ENCODE results near the gene PCSK4. TPM values are rescaled to one million over a fixed set of nuclear protein-coding genes. Genes with fewer than 3 reads are reported as not detected.

PCSK4 gene
- total RNA-seq, 2 experiments from 2014 or later = 8.3 to 13.0 TPM

GRCh38 chr19:1452802-1453524 is 37.2 kb downstream of the PCSK4 start:
- Histone ChIP-seq H3K4me1 (ENCODE audit: insufficient read depth, low read length, poor library complexity, severe bottlenecking) (peaks cover 40% of the 10 kb centered on the region), H3K4me3 (ENCODE audit: low read depth, low read length, poor library complexity, severe bottlenecking) (no peak overlapping the region), H3K4me2 (ENCODE audit: low read length) (no peak overlapping the region), H3K27ac (ENCODE audit: low read depth, low read length, poor library complexity, severe bottlenecking) (no peak overlapping the region), H3K9me3 (ENCODE audit: low read length) (no peaks in the 10 kb centered on the region), H3K79me2 (ENCODE audit: insufficient read depth, low read depth, low read length) (no peaks in the 10 kb centered on the region), H2AFZ (ENCODE audit: low read length) (no peak overlapping the region), H3K9me2 (ENCODE audit: insufficient read depth, low read length) (no peaks in the 10 kb centered on the region), H3K36me3 (ENCODE audit: insufficient read depth, low read length) (no peaks in the 10 kb centered on the region), H4K20me1 (ENCODE audit: insufficient read depth, low read length) (no peaks in the 10 kb centered on the region)
- no peak for DNase-seq (ENCODE audit: low spot score)
- no TSS peak for BruUV-seq (replicated peaks)
- POLR2A ChIA-PET = interaction anchor here (1.1 kb wide), 1 partner anchor 8 kb away, joined by 6 read pairs; no protein-coding TSS in a partner anchor
- CTCF ChIA-PET (ENCODE audit: unreplicated experiment) = no interaction called here
- intact Hi-C loops (cut with micrococcal nuclease; ENCODE audit: unreplicated experiment) = no loop called here
- no peak for TF ChIP-seq EZH2phosphoT487 (IDR thresholded peaks at IDR 0.05; ENCODE audit: borderline replicate concordance, low read depth, low read length)
- no peak for TF ChIP-seq CTCF (conservative IDR thresholded peaks at IDR 0.05; ENCODE audit: low read length)

- Histone ChIP-seq H3K4me3 (ENCODE audit: low read depth, low read length, poor library complexity, severe bottlenecking) (no peak overlapping the region), H2AFZ (ENCODE audit: low read length) (no peak overlapping the region), H3K79me2 (ENCODE audit: insufficient read depth, low read depth, low read length) (no peaks in the 10 kb centered on the region), H3K9me3 (ENCODE audit: low read length) (no peaks in the 10 kb centered on the region), H3K36me3 (ENCODE audit: insufficient read depth, low read length) (no peaks in the 10 kb centered on the region), H3K4me2 (ENCODE audit: low read length) (no peak overlapping the region), H3K27ac (ENCODE audit: low read depth, low read length, poor library complexity, severe bottlenecking) (no peak overlapping the region), H3K4me1 (ENCODE audit: insufficient read depth, low read length, poor library complexity, severe bottlenecking) (peaks cover 40% of the 10 kb centered on the region), H3K9me2 (ENCODE audit: insufficient read depth, low read length) (no peaks in the 10 kb centered on the region), H4K20me1 (ENCODE audit: insufficient read depth, low read length) (no peaks in the 10 kb centered on the region)
- no TSS peak for BruUV-seq (replicated peaks)
- TF ChIP-seq CTCF (conservative IDR thresholded peaks at IDR 0.05; ENCODE audit: low read length) (no peak), EZH2phosphoT487 (IDR thresholded peaks at IDR 0.05; ENCODE audit: borderline replicate concordance, low read depth, low read length) (no peak)
- no peak for DNase-seq (ENCODE audit: low spot score)
- POLR2A ChIA-PET = no interaction called here
- intact Hi-C loops (cut with micrococcal nuclease; ENCODE audit: unreplicated experiment) = no loop called here
- CTCF ChIA-PET (ENCODE audit: unreplicated experiment) = no interaction called here
Observed at GRCh38 chr19:1451916-1452801, 38.0 kb downstream of the PCSK4 start.

Measured in OCI-LY7 (cell line).